Activated naive CD8-positive, alpha-beta T cell (primary cell): ENCODE measurements around the gene E2F7.

Experiments
- H3K27ac Mint-ChIP-seq: one replicate; pipeline ENCODE4 v1.8.0; 2021; ENCODE audit warnings: mixed read lengths
- H3K27me3 Mint-ChIP-seq: one replicate; pipeline ENCODE4 v1.8.0; 2021; ENCODE audit warnings: mixed read lengths
- H3K36me3 Mint-ChIP-seq: one replicate; pipeline ENCODE4 v1.8.0; 2021; ENCODE audit warnings: mixed read lengths
- H3K4me1 Mint-ChIP-seq: one replicate; pipeline ENCODE4 v1.8.0; 2021; ENCODE audit warnings: low read depth, mixed read lengths
- H3K4me3 Mint-ChIP-seq: one replicate; pipeline ENCODE4 v1.8.0; 2021; ENCODE audit warnings: mild to moderate bottlenecking, mixed read lengths
- H3K9me3 Mint-ChIP-seq: one replicate; pipeline ENCODE4 v1.8.0; 2021; ENCODE audit warnings: low read depth, mixed read lengths

The E2F7 gene

DNA sequence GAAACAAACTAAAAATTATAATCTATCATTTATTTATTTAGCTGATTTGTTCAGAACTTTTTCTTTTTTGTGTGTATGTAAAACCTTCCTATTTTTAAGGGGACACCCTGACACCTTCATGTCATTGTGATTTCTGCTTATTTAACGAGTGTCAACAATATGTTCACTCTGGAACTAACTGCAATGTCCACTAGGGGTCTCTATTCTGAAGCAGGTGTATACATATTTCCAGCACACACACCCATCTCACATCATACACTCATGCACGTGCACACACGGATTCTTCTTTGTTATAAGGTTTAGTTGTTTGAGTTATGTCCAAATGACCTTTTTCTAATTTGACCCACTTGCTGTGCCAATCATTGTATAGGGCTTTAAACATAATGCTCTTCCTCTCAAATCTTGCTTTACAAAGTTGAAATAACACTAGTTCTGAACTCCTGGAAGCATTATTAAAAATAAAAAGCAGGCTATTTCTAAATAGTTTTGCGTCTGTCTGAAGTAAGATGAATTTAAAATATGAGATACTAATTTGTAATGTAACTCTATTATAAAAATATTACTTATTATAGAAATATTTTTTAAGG is 15.5 kb downstream of the E2F7 start:
- Mint-ChIP-seq H3K36me3 (no peaks in the 10 kb centered on the region), H3K4me1 (no peaks in the 10 kb centered on the region), H3K27me3 (peaks cover 1% of the 10 kb centered on the region), H3K27ac (no peak overlapping the region), H3K9me3 (no peaks in the 10 kb centered on the region), H3K4me3 (no peak overlapping the region)

DNA sequence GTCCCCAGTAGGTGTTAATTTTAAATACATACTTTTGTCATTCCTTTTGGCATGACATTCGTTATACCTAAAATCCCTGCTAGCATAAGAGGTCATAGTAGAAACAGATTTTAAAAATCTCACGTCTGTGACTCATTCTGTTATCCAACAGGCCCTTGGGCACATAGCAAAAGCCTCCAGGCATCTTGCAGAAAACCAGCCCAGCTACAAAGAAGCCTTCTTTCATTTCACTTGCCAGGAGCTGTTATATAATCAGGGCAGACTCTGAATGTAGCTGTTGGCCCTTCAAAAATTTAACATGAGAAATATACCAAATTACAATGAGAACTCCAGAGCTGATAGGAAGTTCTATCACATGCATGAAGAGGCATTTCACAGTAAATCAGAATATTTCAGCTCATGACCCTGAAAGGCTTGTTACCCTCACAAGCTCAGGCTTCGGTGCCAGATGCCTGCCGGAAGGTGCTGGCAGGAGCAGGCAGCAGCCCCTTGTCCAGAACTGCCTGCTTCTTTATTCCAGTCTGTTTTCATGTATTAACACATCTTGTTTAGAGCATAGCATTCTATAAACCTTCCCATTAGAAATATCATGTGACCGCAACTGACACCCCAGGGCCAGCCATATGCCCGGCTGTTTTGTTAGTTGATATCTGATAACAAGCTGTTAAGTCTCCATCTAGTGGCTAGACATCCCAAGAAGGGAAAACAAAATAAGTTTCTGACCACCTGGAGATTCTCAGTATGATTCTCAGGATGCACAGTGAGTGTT is 17.8 kb downstream of the E2F7 start:
- no peaks in the 10 kb centered on the region for H3K9me3 Mint-ChIP-seq
- H3K4me3 Mint-ChIP-seq = no peak overlapping the region
- H3K36me3 Mint-ChIP-seq = no peaks in the 10 kb centered on the region
- no peaks in the 10 kb centered on the region for H3K4me1 Mint-ChIP-seq
- peaks cover 1% of the 10 kb centered on the region for H3K27me3 Mint-ChIP-seq
- no peak overlapping the region for H3K27ac Mint-ChIP-seq

DNA sequence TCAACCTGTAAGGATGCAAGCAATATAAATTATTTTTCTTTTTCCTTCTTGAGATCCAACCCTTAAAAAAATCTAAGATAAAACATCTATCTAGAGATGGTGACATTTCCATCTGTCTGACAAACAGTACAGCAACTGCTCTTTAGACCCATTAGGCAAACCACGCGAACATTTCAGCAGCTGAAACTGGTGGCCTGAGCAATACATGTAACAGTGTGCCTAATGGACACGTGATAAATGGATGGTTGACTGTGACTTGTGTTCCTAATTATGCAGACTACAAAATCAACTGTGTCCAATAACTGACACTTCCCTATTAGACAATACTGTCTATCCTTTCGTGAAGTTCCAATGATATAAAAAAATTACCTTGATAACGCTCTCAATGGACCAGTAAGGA is 18.9 kb downstream of the E2F7 start:
- no peaks in the 10 kb centered on the region for H3K9me3 Mint-ChIP-seq
- H3K27me3 Mint-ChIP-seq = peaks cover 1% of the 10 kb centered on the region
- H3K4me1 Mint-ChIP-seq = no peaks in the 10 kb centered on the region
- H3K36me3 Mint-ChIP-seq = no peaks in the 10 kb centered on the region
- no peak overlapping the region for H3K27ac Mint-ChIP-seq
- no peak overlapping the region for H3K4me3 Mint-ChIP-seq

DNA sequence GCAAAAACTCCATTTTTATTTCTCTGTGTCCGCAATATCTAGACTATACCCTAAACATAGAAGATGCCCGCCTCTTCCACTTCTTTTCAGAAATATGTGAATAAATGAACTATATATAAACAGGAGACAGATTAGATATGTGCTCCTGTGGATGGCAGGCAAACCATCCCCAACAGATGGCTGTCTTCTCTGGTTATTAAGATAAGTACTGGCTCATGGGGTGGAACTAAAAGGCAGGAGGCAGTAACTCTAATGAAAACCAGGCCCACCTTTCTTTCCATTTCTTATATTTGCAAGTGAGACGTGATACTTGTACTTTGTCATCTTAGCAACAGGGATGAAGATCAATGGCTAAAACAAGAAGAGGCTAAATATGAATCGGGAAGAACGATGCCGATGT is 20.2 kb downstream of the E2F7 start:
- H3K4me1 Mint-ChIP-seq = no peaks in the 10 kb centered on the region
- H3K9me3 Mint-ChIP-seq = no peaks in the 10 kb centered on the region
- H3K36me3 Mint-ChIP-seq = no peaks in the 10 kb centered on the region
- no peaks in the 10 kb centered on the region for H3K27me3 Mint-ChIP-seq
- no peak overlapping the region for H3K27ac Mint-ChIP-seq
- H3K4me3 Mint-ChIP-seq = no peak overlapping the region

DNA sequence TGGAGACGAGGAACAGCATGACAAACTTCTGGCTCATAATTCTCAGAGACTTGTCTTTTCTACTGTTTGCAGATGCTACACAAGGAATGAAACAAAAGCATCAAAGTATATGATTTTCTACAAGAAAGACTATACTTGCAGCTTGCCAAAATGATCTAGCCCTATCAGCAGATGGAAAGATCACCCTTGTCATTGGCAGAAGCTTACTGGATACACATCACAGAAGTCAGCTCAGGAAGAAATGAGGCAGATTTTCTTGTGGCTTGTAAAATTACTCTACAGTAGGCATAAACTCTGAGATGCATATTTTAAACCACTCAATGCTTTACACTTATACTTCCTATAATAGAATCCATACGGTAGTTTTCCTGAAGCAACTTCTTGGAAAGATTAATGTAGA is 20.6 kb downstream of the E2F7 start:
- no peak overlapping the region for H3K27ac Mint-ChIP-seq

DNA sequence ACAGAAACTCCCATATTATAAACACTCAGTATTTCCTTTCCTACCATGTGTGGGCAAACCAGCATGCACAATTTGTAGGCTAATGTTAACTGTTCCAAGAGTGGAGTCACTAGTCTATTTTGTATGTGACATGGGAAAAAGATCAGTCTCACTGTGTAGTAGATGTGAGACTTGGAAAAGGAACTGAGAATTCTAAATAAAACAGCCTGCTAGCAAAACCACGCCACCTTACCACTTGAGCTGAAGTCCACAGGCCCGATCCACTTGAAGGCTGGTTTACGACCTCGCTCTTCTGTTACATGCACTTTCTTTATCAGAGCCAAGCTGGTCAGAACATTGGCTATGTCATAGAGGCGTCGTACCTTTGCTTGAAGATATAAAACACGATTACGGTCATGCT is 22.5 kb downstream of the E2F7 start:
- Mint-ChIP-seq H3K36me3 (no peaks in the 10 kb centered on the region), H3K27ac (no peak overlapping the region), H3K27me3 (no peaks in the 10 kb centered on the region), H3K4me3 (no peak overlapping the region), H3K4me1 (no peaks in the 10 kb centered on the region), H3K9me3 (peaks cover 6% of the 10 kb centered on the region)

More for the DNA sequence above, 20.6 kb downstream of the E2F7 start:
- H3K9me3 Mint-ChIP-seq = no peaks in the 10 kb centered on the region
- no peak overlapping the region for H3K4me3 Mint-ChIP-seq
- H3K27me3 Mint-ChIP-seq = no peaks in the 10 kb centered on the region
- H3K4me1 Mint-ChIP-seq = no peaks in the 10 kb centered on the region
- no peaks in the 10 kb centered on the region for H3K36me3 Mint-ChIP-seq

DNA sequence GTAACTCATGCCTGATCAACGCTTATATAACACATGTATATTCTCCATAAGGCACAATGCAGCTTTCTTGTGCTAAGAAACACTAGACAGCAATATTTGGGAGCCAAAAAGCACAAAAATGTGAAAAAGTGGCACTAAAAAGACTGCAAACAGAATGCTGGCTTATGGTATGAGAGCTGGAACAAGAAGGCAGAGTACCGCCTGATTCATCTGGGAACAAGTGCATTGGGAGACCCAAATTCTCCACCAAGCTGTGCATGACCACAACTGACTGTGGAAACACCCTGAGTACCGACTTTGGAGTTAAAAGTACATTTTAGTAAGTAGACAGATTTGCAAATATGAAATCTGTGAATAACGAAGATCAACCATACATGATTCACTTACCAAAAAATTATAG is 25.1 kb downstream of the E2F7 start:
- Mint-ChIP-seq H3K36me3 (no peaks in the 10 kb centered on the region), H3K27ac (no peak overlapping the region), H3K4me3 (no peak overlapping the region), H3K4me1 (no peaks in the 10 kb centered on the region), H3K9me3 (peaks cover 10% of the 10 kb centered on the region), H3K27me3 (no peaks in the 10 kb centered on the region)

DNA sequence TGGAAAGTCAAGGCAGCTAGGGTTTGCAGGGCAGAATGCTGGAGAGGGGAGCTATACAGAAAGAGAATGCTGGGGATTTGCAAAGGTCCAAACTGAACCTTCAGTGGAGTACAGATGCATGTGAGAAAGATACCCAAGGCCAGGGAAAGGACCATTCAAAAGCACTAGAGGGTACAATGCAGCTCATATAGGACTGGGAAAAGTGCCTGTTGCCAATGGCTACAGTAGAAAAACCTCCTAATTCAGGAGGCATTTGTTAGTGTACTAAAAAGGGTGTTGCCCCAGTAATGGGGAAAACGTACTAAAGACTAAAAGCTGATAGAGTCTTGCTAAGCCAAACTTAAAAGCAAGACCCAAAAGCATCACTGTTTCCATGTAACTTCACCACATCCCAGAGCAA is 30.1 kb downstream of the E2F7 start:
- peaks cover 2% of the 10 kb centered on the region for H3K27me3 Mint-ChIP-seq
- no peaks in the 10 kb centered on the region for H3K36me3 Mint-ChIP-seq
- no peak overlapping the region for H3K4me3 Mint-ChIP-seq
- no peak overlapping the region for H3K27ac Mint-ChIP-seq
- H3K9me3 Mint-ChIP-seq = peaks cover 10% of the 10 kb centered on the region
- H3K4me1 Mint-ChIP-seq = no peaks in the 10 kb centered on the region

DNA sequence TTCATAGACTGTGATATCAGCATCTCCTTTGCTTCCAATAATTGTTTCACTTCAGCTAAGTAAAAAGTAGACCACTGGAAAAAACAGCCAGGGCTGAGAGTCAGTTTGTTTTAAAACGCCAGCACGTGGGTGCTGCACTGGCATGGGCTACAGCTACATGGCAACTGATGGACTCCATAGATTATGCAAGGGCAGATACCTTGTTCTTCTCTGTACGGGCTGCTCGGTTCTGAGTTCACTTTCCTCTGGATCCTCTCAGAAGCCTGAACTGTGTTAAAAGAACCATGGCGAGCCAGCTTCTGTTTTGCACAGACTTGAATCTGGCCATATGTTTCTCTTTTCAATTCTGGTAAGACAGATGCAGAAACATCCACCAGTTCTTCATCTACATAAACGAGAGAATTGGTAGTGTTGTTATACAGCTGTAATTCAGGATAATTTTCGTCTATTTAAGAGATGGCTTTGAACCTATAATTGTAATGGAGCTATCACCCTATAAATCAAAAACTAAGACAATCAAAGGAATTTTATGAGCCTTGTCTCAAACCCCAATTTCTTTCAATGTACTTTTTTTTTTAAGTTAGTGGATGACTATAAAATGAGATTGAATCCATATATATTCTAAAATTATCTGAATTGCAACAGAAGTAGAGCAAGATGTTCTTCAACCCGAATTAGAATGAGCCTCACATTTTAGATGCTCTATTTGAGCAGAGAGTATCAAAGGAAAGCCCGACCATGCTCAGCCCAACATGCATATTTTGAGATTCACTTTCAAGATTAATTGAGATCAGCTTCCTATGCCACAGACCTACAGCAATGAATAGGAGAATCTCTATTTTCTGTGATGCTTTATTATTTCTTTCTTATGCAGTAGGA is 31.5 kb downstream of the E2F7 start:
- Mint-ChIP-seq H3K27ac (no peak overlapping the region), H3K27me3 (peaks cover 2% of the 10 kb centered on the region), H3K9me3 (peaks cover 7% of the 10 kb centered on the region), H3K4me3 (no peak overlapping the region), H3K4me1 (no peaks in the 10 kb centered on the region), H3K36me3 (no peaks in the 10 kb centered on the region)

DNA sequence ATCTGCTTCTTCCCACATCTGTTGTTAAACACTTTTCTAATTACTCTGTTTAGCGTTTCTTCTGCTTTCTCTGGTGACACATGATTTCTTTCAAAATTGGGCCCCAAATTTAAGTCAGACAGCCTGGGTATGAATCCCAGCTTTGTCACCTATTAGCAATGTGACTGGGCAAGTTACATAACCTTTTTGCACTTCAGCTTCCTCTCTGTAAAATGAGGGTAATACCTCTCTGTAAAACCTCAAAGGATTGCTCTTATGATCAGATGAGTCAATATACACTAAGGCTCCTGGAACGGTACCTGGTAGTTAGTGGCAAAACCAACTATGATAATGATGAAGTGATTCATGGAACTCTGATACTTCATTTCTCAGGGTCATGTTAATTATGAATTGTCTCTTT is 33.0 kb downstream of the E2F7 start:
- Mint-ChIP-seq H3K27me3 (peaks cover 2% of the 10 kb centered on the region), H3K4me1 (no peaks in the 10 kb centered on the region), H3K4me3 (no peak overlapping the region), H3K36me3 (no peaks in the 10 kb centered on the region), H3K9me3 (peaks cover 3% of the 10 kb centered on the region), H3K27ac (no peak overlapping the region)

DNA sequence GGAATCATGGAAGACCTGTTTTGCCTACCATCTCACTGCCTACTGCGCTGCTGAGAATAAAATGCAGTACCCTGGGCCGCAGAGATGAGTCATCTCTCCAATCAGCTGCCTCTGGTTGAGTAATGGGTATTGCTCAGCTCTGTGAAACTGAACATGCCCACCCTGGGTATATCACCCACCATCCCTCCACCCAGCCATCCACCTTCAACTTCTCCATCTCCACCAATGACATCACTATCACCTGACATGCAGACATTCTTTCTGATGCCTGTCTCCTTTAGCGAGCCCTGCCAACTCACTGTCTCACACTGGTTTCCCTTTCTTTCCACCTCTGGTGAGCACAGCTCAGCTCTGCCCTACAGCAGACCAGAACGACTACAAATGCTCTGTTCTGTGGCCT is 33.6 kb downstream of the E2F7 start:
- H3K9me3 Mint-ChIP-seq = no peaks in the 10 kb centered on the region
- H3K36me3 Mint-ChIP-seq = no peaks in the 10 kb centered on the region
- no peaks in the 10 kb centered on the region for H3K4me1 Mint-ChIP-seq
- peaks cover 2% of the 10 kb centered on the region for H3K27me3 Mint-ChIP-seq
- no peak overlapping the region for H3K27ac Mint-ChIP-seq
- H3K4me3 Mint-ChIP-seq = no peak overlapping the region

DNA sequence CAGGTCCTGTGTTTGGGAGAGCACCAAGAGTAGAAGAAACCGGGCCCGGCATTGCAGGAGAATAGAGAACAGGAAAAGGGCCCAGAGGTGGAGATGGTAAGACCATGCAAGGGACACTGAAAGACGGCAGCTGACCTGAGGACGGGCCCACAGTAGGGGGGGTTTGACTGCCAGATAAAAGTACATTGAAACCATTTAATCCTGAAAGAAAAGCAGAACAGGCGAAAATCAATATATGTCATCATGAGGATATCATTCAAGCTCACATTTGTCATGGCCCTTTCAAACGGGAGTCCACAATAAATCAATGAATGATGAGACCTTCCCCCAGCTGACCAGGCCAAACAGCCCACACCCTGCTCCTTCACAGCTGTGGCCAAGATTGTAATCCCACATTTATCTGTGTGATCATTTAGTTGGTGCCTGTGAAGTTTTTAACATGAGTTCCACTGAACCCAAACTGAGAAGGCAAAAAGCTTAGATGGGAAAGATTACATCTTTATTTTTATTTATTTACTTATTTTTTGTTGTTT is 39.5 kb downstream of the E2F7 start:
- Mint-ChIP-seq H3K4me3 (no peak overlapping the region), H3K36me3 (no peaks in the 10 kb centered on the region), H3K4me1 (no peaks in the 10 kb centered on the region), H3K27ac (no peak overlapping the region), H3K27me3 (no peaks in the 10 kb centered on the region), H3K9me3 (no peaks in the 10 kb centered on the region)

DNA sequence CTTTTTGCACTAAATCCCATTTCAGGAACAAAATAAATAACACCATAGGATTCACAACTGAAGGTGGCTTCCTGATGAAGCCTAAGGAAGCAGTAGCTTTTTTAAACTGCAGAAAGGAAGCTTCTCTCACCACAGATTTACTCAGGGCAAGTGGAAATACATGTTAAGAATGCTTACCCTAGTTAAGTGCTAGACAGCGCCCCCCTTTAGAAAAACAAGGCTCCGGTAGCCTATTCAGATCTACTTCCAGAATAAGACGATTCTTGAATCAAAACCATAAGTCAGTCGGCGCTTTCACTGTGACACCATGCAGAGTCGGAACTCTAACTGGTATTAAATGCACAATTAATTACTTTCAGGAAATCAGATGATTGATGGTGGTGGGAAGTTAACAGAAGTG is 41.9 kb downstream of the E2F7 start:
- no peaks in the 10 kb centered on the region for H3K4me1 Mint-ChIP-seq
- H3K36me3 Mint-ChIP-seq = no peaks in the 10 kb centered on the region
- H3K27me3 Mint-ChIP-seq = no peaks in the 10 kb centered on the region
- H3K27ac Mint-ChIP-seq = no peak overlapping the region
- no peaks in the 10 kb centered on the region for H3K9me3 Mint-ChIP-seq
- H3K4me3 Mint-ChIP-seq = no peak overlapping the region

DNA sequence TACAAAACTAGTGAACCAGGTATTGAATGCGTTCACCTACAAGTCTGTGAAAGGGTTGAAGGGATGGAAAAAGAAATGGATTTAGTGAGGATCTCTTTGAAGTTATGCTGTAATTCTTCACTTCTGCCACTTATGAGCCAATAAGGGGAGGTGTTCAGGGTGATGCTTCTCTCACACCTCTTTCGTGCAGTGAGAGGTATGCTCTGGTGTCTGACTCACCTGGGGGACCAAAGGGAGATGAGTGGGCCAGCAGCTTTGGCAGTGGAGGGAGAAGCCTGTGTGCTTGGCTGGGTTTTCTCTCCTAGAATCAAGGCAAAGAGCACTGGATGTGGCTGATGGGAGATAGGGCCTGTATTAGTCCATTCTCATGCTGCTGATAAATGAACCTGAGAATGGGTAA is 45.4 kb downstream of the E2F7 start:
- Mint-ChIP-seq H3K4me1 (no peaks in the 10 kb centered on the region), H3K9me3 (no peaks in the 10 kb centered on the region)

DNA sequence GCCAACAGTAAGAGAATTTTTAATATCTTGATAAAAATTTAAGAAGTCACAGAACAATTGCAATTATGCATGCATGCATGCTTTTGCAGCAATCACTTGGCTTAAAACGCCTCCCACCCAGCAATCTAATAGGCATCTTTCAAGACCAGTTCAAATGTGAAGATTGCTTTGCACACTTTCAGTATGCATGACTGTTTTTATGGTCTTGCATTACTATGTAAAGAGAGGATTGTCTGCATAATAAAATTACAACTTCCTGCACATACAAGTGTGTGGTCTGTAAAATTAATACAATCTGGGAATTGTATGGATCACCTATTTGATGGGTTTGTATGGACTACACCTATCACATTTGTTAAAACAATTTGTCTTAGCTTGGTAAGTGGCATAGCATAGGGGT is 48.8 kb downstream of the E2F7 start:
- Mint-ChIP-seq H3K4me3 (no peak overlapping the region), H3K27ac (no peak overlapping the region), H3K36me3 (no peaks in the 10 kb centered on the region), H3K4me1 (no peaks in the 10 kb centered on the region), H3K9me3 (no peaks in the 10 kb centered on the region), H3K27me3 (peaks cover 5% of the 10 kb centered on the region)

More for the DNA sequence above, 45.4 kb downstream of the E2F7 start:
- H3K27ac Mint-ChIP-seq = no peak overlapping the region
- no peaks in the 10 kb centered on the region for H3K36me3 Mint-ChIP-seq
- H3K4me3 Mint-ChIP-seq = no peak overlapping the region
- H3K27me3 Mint-ChIP-seq = peaks cover 4% of the 10 kb centered on the region
